ENCODE measurements around the gene S100A12.
"Not testable (repeated sequence)": the region's sequence is repeated elsewhere in the genome, so short reads cannot be mapped to it uniquely, and the experiment has no call there.

S100A12 gene

DNA sequence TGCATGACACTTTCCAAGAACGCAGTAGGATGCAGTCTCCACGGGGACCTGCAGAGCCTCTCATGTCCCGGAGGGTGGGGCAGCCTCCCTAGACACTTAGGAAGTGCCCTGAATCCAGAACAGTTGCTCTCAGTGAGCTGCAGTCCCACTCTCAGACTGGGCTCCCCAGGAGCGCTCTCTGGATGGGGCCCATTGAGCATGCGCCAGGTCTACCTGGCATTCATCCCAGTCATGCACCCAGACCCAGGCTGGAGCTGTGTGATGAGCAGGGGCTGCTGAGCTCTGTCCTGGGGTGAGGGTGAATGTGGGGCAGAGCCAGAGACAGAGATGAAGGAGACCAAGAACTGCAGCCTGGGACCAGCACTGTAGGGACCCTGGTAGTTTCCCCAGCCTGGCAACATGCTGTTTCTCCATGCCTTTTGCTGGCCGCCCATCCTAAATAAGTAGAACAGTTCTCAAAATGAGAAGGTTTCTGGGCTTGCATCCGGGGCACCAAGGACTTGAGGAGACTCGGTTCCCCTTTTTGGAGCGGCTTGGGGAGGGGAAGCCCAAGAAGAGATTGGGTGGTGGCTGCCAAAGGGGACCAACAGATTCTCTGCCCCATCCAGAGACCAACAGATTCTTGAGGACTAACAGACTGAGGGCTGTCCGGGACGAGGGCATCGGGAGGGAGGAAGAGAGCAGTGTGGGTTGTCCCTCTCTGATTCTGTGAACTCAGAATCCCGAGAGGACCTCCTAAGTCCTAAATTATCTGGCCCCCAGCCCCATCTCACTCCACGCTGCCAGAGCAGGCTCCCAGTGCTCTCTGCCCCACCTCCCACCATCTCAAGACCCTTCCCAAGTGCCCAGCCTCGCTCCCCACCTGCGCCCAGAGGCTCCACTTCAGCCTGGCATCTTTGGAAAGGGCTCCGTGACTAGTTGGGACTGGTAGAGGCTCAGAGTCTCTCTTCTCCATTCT, 25.8 kb downstream of the S100A12 start:
- DNase-seq = no peak

DNA sequence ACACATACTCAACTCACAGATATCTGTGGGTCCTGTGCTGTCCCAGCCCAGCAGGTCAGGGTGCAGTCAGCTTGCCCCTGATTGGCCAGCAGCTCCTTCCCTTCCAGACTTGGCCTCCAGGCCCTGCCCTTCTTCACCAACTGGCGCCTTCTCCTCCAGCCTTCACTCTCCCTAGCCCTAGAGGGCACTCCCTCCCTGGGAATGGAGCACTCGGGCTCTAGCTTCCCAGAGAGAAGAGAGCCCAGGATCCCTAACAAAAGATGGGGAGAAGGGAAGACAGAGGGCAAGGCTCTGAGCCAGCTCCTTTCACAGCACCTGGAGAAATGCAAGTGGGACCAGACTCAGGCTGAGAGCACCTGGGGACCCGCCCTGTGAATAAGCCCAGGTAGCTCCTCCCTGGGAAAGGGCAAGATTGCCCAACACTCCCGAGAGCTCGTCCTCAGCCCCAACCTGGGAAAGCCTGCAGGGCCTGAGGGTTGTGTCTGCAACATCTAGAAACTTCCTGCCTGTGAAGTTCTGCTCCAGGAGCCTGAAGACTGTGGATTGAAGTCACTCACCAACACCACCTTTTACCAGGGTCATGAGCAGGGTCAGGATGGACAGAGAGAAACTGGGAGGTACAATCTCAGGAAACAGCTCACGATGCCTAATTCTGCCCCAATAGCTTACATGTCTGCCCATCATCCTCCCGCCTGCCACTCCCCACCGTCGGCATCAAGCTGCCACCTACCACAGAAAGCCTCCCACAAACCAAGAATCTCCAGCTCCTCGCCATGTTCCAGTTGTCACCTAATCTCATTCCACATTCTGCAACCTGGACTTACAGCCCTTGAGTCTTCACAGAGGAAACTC, 26.7 kb downstream of the S100A12 start, which contains the start of gene PGLYRP4:
TSS of gene PGLYRP4 (minus strand) at position 331 of the 852 bp plus-strand sequence. CDS start 909 bp downstream, outside the sequence.
- DNase-seq = no peak

DNA sequence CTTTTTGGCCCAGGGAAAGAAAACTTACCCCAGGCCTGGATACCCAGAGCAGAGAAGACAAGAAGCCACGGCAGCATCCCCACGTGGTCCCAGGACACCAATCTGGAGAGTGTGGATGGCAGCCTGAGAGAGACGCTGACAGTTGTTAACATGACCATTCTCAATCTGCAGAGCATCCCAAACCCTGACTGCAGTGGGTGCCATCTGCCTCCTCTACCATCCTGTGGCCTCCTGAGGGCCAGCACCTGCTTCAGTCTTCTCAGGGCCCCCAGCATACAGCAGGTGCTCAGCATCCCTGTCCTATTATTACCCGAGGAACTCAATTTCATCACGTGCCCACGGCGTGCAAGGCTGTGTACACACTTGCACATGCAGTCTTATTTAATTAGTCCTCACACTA, 27.6 kb downstream of the S100A12 start:
- no peak for DNase-seq

DNA sequence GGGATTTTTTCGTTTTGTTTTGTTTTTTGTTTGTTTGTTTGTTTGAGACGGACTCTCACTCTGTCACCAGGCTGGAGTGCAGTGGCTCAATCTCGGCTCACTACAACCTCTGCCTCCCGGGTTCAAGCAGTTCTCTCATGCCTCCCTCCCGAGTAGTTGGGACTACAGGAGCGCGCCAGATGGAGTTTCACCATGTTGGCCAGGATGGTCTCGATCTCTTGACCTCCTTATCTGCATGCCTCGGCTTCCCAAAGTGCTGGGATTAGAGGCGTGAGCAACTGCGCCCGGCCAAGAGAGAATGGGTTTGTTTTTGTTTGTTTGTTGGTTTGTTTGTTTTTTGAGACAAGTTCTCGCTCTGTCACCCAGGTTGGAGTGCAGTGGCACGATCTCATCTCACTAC, 28.4 kb downstream of the S100A12 start:
- DNase-seq = not testable (repeated sequence)

DNA sequence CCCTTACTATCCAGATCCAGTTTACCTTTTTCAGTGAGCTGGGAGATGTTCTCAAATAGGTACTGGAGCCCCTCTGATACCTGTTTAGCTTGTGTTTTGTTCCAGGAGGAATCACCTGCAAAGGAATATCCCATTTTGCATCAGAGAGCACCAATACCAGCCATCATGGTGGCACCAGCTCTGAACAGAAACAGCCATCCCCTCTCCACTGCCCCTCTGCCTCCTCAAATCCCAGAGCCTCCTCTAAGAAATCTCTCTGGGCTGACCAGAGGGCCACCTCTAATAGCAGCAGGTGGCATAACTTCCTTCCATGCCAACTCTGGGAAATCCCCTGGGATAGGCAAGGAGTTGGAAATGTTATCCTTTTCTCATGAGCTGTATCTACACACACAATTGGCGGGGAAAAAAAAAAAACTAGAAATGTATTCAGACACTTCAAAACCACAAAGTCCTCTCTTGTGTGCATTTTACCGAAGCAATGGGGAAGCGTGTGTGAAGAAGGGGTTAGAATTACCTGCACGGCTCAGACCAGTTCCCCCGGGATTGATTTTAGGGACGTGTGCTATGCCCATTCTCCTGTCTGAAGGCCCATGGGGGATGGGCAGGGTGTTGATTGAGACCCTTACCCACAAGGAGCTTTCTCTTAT, 29.2 kb downstream of the S100A12 start:
- no peak for DNase-seq

DNA sequence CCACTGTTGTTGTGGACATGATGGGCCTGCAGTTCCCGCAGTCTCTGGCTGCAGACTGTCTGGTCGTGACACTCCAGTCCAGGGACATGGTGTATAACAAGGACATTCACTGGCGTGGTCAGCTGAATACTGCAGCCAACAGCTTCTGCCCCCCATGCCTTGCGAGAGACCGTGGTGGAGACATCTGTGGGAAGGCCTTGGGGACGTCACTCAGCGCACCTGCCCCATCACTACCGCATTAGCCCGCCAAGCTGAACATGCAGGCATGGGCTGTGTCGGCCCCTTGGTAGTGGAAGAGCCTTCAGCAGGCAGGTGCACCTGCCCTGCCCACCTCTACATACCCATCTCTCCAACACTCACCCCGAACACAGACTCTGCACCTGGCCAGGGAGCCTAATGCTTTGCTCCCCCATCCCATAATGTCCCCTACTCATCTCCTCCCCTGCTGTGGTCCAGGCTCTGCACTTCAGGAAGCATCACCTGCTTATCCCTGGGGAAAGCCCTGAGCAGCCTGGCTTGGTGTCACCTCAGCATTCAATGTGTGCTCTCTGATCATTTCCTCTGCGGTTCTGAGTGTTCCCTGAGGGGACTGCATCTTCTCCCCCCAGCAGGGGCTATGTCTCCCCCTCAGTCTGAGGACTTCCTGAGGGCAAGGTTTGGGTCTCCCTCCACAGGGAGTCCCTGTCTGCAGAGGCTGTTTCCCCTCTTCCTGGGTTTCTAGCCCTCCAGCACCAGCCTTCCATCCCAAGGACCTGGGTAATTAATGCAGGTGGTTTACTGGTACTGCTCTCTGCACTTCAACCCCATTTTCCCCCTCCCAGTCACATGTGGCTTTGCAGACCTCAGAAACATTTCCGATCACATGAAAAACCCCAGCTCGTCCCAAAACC, 30.0 kb downstream of the S100A12 start:
- DNase-seq = no peak

DNA sequence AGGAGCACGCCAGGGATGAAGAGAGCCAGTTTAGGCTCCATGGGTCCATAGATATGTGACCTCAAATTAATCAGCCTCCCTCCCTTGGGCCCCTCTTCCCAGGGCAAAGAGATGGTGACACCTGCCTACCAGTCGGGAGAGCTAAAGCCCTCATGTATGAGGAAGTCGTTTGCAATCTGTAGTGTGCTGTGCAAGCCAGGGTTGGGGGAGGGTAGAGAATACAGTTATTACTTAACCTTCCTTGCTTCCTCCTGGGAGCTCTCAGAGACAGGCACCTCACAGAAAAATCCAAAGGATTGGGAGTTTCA, 30.7 kb downstream of the S100A12 start:
- no peak for DNase-seq

DNA sequence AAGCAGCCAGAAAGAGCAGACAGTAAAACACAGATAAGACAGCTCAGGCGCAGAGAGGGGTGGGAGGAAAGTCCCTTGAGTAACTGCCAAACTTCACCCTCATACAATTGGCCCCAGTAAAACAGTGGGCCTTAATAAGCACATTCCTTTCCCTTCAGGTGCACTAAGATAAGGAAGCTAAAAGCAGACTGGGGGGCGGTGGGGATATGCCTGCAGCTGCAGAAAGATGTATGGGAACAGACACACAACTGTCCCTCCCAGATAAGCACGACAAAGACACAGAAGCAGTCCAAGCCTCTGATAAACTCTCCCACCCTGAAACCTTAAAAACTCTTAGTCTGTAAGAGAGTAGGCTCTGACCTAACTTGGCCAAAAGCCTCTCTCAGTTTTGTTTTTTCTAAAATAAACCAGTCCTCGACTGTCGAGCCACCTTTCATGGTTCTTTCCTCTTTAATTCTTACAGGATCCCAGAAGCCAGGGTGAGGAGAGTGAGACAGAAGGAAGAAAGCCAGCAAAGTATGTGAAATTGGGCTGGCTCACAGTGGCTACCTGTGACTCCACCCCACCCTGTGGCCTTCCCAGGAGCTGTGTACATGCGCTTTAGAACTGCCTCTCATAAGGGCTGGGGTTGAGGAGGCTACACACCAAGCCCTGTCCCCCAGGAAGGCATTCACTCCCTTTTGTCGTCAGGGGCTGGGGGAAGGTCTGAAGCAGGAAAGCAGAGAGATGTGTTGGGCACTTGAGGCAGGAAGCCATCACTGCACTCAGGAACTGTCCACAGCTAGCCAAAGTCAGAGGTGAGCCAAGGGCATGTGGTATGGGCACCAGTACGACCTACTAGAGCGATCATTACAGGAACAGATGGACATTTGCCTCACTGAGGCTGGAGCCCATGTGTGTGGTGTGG, 31.4 kb downstream of the S100A12 start:
- DNase-seq = no peak

DNA sequence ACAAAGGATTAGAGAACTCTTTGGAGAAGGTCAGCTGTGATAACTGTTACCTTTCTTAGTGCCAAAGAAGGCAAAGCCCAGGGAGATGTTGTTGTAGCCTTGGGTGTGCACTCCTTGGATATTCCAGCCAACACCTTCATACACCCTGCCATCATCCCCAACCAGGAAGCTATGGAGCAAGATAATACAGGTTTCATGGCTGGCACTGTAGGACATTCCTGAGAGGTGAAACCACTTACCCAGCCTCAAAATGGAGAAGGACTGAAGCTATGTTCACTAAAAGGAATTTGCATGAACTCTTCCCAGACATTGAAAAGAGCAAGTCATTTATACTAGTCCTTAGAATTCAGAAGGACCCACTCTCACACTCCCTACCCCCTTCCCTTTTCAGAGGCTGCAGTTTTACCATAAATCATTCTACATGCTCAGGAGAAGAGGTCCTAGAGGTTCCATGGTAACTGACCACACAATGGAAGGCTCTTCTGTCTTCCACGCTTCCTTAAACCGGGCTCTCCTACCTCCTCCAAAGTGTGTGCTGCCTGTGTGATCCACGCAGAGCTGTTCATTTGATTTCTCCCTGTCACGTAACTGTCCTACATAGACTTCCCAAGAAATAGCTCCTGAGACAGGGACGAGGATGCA, 32.3 kb downstream of the S100A12 start:
- DNase-seq = no peak

DNA sequence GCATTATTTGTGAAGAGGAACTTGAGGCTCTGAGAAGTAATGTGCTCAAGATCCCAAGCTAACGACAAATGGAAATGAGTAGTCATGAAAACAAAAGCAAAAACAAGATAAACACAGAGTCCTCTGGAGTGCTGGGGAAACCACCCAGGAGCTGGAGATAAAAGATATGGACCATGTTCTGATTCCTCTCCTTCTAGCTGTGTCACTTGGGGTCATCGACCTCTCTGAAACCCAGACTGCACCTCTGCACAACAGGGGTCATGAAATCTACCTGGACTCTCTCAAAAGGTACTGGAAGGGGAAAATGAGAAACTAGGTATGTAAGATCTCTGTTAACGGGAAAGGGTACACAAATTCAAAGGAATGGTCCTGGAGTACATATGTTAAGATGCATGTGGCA, 33.2 kb downstream of the S100A12 start:
- no peak for DNase-seq

DNA sequence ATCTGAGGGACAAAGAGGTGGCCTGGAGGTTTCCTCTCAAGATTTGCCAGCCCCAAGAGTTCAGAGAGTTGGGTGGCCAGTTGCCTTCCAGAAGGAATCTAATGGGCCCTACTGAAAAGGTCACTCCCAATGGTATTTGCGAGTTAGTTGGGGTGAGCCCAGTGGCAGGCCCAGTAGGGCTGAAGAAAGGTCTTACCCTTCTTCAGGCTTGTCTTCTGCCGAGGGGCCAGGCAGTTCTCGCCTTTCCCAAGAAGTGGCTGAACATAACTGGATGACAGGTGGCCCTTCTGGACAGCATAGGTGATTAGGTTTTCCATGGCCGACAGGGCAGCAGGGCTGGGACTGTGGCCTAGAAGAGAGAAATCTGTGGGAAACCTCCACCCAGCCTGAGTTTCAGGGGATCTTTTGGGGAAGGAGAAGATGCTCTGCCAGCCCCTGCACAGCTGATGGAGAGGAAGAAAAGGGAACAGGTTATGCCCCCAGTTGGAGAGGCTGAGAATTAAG, 33.9 kb downstream of the S100A12 start:
- DNase-seq = no peak

DNA sequence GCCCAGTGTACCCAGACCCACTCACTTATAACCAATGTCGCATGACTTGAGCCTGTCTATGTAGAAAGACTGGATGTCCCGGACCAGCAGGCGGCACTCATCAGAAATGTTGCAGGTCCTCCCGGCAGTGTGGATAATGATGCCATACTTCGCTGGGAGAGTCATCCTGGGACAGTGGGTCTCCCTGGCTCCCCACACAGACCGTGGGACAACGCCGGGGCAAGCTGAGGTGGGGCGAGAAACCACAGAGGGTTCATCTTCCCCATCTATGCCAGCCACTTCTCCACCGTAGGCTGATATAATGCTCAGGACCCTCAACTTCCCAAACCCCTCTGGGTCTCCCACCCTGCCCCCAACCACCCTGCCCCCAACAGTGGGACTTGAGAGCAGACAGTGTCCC, 35.1 kb downstream of the S100A12 start:
- DNase-seq = no peak

DNA sequence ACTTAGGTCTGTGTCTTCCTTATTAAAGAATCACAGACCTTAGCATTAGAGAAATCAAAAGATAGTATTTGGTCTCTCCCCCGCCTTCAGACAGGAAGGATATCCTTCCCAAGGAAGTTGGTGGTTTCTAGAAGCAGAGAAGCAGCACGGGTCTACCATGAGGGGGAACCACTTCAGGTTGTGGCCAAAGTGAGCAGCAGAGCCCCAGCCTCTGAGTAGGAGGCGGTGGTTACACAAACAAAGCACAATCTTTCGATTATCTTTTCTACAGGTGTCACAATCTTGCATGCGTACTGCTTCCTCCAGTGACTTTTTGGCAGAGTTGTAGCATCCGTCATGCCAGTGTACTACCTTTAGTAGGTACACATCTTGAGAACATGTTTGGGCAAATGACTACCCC, 35.6 kb downstream of the S100A12 start:
- DNase-seq = no peak

DNA sequence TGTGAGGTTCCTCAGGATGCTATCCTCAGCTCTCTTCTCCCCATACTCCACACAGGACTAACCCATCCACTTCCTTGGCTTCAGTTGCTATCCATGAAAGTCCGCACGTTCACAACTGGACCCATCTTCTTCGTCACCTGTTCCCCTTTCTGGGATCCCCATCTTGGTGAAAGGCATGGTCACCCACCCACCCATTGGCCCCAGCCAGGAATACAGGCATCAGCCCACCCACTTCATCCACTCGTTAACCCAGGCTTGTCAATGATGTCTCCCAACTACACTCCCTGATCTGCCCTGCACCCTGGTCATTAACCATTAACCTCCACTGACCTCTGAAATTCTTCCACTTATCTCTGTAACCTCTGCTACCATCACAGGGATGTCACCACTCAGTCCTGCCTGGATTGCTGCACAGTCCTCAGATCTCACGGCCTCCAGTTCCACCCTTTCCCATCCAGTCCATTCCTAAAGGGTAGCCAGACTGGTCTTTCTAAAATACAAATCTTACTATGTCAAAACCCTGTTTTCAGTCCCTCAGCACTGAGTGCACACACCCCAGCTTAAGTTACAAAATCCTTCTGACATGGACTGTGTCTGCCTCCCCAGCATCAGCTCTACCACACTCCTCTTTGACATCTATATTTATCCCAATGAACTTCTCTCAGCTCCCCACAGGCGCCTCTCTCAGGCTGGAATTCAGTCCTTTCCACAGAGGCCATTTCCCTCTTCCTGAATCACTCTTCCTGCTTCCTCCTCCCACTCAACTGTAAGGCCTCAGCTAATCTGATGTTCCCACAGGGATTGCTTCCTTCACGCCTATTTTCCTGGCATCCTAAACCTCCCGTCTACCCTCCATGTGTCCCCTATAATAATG, 37.2 kb downstream of the S100A12 start:
- no peak for DNase-seq

DNA sequence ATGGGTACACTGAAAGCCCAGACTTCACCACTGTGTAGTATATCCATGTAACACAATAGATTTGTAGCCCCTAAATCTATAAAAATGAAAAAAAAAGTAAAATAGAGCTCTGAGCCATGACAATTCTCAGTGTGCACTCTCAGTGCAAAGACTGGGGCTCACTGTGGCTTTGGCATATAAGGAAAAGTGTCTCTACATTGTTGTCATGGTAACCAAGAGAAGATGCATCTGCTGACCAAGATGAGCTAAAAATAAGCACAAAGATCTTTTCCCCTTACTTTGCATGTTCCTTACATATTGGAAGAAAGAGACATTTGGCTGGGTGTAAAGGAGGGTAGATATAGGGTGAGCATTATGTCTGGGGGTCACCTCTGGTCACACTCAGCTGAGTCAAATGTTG, 38.8 kb downstream of the S100A12 start:
- no peak for DNase-seq

DNA sequence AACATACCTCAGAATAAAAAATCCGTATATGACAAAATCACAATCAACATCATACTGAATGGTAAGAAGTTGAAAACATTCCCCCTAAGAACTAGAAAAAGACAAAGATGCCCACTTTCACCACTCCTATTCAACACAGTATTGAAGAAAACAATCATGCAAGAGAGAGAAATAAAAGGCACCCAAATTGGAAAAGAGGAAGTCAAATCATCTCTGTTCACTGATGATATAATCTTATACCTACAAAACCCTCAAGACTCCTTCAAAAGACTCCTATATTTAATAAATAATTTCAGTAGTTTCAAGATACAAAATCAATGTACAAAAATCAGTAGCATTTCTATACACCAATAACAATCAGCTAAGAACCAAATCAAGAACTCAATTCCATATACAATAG, 41.5 kb downstream of the S100A12 start:
- no peak for DNase-seq

DNA sequence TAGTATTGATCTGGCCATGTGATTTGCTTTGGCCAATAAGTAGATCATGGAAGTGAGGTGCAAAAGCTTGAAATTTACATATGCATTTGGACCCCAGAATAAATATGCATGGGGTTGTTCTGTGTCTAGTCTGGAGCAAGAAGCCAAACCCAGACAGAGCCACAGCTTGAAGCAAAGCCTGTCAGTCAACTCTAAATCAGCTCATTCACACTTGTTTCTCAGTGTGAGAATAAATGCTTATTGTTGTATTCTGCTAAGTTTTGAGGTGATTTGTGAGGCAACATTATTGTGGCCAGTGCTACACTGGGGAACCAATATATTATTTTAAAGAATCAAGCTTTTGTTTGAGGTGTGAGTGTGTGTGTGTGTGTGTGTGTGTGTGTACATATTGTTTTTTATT, 50.5 kb downstream of the S100A12 start:
- DNase-seq = no peak

All from femur (tissue), 1 donor.